CD4-positive, alpha-beta T cell treated with Interferon gamma for 1 hour (primary cell): ENCODE data around the gene WDSUB1.

Experiments used
- DNase-seq: peaks from one replicate; pipeline ENCODE4 v3.0.0-alpha.2; 2020

Gene WDSUB1

GRCh38 chr2:159265171-159265576 is 21.3 kb downstream of the WDSUB1 start:
- DNase-seq: no peak

DNA sequence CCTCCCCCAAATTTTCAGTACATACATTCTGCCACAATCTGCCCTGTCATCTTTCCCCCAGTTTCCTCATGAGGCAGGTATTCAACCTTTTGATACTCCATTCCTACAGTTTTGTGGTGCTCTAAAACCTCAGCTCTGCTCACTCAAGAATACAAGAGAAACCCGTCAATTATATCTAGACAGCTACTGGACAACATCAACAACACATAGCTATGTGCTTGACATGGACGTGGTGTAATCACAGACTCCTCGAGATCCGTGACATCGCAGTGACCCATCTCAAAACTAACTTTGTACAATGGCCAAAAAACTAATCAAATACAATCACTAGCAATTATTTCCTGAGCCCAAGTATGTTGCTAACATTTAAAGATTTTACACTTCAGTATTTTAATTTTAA is 23.6 kb downstream of the WDSUB1 start:
- no peak for DNase-seq

GRCh38 chr2:159262226-159262625 is 24.3 kb downstream of the WDSUB1 start:
- no peak for DNase-seq

DNA sequence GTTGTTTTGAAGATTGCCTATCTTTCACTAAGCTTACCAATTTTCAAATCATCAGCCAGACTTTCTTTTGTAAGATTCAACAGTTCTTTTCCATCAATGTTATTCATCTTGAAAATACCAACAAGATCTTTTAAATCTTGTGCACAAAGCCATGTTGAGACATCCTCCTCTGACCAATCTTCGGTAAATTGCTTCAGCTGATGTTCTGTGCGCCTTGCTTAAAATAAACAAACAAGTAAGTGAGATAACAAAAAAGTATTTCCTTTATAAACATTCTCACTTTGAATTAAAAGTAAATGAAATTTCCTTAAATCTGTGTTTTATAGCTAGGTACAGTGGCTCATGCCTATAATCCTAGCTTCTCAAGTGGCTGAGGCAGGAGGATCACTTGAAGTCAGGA is 30.3 kb downstream of the WDSUB1 start:
- no peak for DNase-seq

GRCh38 chr2:159252905-159253304 is 33.6 kb downstream of the WDSUB1 start:
- no peak for DNase-seq

DNA sequence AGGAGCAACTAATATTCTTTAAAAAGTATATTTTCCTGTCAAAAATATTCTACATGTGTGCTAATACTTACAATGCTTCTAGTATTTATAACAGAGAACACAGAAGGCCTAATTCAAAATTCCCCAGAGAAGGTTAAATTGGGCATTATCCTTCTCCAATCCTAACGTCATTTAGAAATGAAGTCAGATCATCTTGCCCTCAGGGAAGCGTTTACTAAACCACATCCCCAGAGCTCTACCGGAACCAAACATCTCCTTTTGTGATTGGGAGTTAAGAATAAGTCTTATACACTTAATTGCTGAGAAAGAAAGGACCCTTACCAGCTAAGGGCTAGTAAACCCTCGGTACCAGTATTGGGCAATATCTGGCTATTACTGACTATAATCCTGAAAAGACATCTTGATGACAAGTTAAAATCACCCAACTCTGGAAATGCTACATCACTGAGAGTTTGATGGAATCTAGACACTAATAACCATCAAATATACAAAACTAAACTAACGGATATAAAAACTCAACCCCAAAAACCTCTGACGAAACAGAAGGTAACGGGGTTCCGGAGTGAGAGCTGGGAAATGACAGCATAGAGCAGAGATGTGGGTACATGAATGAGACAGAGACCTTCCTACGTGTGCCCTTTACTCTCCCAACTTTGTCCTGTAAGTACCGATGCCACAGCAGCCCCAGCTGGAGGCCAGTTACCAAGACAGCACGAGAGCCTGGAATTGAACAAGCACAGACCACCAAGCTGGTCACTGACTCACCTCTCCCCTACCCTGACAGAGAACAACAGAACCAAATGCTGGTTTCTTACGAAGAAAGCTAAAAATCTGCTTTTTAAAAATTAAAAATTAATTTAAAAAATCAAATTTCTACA is 35.0 kb downstream of the WDSUB1 start:
- DNase-seq: no peak

- peak; percentile 15 for DNase-seq
Observed at GRCh38 chr2:159249990-159250715, 36.4 kb downstream of the WDSUB1 start.

GRCh38 chr2:159246325-159246988 is 40.0 kb downstream of the WDSUB1 start:
- no peak for DNase-seq

DNA sequence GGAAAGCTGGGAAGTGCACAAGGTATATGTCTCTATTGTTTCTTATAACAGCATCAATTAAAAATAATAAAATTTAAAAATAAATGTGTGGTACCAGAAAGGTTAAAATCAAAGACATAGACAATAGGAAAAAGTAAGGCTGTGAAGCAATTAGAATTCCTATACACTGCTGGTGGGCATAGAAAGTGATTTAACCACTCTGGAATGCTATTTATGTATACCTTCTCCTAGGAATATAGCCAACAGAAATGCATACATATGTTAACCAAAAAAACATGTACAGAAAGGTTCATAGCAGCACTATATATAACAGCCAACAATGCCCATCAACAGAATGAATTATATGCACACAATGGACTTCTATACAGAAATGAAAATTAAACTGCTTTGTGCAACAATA is 43.0 kb downstream of the WDSUB1 start:
- no peak for DNase-seq

- DNase-seq: no peak
Observed at GRCh38 chr2:159234868-159235267, 51.6 kb downstream of the WDSUB1 start.

GRCh38 chr2:159232456-159233170 is 53.9 kb downstream of the WDSUB1 start:
- no peak for DNase-seq

DNA sequence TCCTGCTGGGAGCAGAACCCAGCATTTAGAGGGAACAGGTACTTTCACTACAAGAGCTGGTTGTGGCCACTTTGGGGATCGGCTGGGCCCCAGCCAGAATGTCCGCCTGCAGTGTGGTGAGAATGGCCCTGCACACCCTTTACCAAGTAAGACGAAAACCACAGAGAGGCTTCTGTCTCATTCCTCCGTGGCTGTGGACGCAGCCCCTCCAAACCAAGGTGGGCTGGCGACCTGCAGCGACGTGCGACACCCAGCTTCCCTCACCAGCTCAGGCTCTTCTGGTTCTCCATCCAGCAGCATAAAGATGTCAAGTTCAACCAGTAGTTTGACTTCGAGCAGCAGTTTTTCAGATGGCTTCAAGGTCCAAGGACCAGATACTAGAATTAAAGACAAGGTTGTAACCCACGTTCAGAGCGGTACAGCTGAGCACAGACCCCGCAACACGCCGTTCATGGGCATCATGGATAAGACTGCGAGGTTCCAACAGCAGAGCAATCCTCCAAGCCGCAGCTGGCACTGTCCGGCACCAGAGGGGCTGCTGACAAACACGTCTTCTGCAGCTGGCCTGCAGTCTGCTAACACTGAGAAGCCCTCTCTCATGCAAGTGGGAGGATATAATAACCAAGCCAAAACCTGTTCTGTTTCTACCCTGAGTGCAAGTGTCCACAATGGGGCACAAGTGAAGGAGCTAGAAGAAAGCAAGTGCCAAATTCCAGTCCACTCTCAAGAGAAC is 56.2 kb downstream of the WDSUB1 start:
- no peak for DNase-seq

GRCh38 chr2:159229476-159230144 is 56.9 kb downstream of the WDSUB1 start:
- DNase-seq: no peak

- DNase-seq: no peak
Observed at GRCh38 chr2:159228081-159228581, 58.4 kb downstream of the WDSUB1 start.

- no peak for DNase-seq
Observed at GRCh38 chr2:159227467-159227866, 59.0 kb downstream of the WDSUB1 start.

- DNase-seq: no peak
Observed at GRCh38 chr2:159226608-159227385, 59.7 kb downstream of the WDSUB1 start.

DNA sequence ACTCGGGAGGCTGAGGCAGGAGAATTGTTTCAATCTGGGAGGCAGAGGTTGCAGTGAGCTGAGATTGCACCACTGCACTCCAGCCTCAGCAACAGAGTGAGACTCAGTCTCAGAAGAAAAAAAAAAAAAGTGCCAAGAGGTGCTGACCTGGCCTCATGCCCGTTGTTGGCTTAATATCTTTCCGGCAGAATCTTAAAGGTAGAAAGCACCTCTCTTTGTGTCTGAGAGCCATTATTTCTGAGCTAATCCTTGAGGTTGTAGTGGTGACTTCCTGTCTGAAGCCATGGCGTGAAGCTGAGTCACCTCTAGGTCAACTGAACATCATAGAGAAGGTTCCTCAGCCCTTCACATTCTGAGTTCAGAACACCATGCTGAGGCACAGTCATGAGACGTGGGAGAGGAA is 60.4 kb downstream of the WDSUB1 start:
- DNase-seq: peak; percentile 34

DNA sequence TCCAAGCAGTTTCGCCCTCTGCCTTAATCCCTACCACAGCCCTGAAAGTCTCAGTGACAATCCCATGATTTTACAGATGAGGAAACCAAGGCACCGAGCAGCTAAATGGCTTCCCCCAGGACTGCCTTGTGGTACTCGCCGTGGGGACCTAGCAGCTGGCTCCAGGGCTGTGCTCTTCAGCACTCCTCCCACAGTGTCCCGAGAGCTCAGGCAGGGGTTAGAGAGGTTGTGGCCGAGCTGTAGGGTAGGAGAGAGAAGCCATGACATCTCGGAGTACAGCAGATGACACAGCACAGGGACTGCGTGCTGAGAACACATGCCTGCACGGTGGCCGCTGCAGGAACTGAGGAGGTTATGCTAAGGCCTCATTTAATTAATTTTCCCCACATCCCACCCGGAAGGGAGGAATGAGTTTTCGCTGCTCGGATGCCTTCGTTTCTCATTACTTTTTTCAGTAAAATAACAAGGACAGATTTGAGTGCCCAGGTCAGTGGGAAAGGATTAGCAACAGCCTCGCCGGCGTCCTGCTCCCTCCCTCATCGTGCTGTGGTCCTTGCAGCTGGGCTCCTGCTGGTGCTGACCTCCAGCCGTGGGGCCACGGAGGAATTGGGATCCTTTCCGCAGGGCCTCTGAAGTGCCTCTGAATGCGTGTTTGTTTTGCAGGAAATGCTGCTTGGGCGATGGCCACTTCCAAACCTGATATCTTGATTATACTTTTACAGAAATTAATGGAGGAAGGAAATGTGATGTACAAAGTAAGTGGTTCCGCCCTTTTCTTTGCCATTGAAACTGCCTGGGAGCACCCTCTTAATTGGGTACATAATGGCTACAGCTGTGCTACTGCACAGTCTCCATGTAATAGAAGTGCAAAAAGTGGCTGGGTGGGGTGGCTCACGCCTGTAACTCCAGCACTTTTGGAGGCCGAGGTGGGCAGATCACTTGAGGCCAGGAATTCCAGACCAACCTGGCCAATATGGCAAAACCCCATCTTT is 61.2 kb downstream of the WDSUB1 start:
- DNase-seq: no peak

- DNase-seq: no peak
Observed at GRCh38 chr2:159224061-159224813, 62.3 kb downstream of the WDSUB1 start.
